ENCODE measurements around the gene ZBTB46.

DNA sequence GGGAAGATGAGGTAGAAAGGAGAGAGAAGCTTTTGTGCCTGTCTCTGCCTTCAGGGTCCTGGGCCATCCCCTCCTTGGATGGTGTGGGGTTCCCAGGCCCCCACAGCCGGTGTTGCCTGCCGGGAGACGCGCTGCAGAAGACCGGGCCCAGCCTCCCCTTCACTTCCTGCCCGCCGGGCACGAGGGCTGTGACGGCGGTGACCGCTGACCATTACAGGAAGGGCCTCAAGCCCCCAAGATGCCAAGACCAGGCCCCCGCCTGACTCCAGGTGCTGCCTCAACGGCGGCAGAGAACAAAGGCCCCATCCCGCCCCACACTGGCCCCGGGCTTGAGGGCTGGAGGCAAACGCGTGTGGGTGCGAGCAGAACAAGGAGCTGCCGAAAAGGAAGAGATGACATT is 38.2 kb downstream of the ZBTB46 start:
- TF ChIP-seq, protein P1, sequence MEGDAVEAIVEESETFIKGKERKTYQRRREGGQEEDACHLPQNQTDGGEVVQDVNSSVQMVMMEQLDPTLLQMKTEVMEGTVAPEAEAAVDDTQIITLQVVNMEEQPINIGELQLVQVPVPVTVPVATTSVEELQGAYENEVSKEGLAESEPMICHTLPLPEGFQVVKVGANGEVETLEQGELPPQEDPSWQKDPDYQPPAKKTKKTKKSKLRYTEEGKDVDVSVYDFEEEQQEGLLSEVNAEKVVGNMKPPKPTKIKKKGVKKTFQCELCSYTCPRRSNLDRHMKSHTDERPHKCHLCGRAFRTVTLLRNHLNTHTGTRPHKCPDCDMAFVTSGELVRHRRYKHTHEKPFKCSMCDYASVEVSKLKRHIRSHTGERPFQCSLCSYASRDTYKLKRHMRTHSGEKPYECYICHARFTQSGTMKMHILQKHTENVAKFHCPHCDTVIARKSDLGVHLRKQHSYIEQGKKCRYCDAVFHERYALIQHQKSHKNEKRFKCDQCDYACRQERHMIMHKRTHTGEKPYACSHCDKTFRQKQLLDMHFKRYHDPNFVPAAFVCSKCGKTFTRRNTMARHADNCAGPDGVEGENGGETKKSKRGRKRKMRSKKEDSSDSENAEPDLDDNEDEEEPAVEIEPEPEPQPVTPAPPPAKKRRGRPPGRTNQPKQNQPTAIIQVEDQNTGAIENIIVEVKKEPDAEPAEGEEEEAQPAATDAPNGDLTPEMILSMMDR (conservative IDR thresholded peaks at IDR 0.05): no peak
- no peak for TF ChIP-seq ZFX (IDR thresholded peaks at IDR 0.05)

All from C4-2B (cell line).